ENCODE measurements around the gene BCAS4.
"Not testable (repeated sequence)": the region's sequence is repeated elsewhere in the genome, so short reads cannot be mapped to it uniquely, and the experiment has no call there.

BCAS4 gene

GRCh38 chr20:50771419-50772080 is 23.3 kb upstream of the BCAS4 start:
- not testable (repeated sequence) for DNase-seq (ENCODE audit: low spot score)

- DNase-seq (ENCODE audit: low spot score): no peak
Measured at GRCh38 chr20:50772420-50773185, 22.3 kb upstream of the BCAS4 start.

- DNase-seq (ENCODE audit: low spot score): no peak
Measured at GRCh38 chr20:50774515-50774914, 20.3 kb upstream of the BCAS4 start.

GRCh38 chr20:50776122-50776817 is 18.6 kb upstream of the BCAS4 start:
- no peak for DNase-seq (ENCODE audit: low spot score)

GRCh38 chr20:50777373-50777772 is 17.5 kb upstream of the BCAS4 start:
- no peak for DNase-seq (ENCODE audit: low spot score)

GRCh38 chr20:50778994-50779393 is 15.9 kb upstream of the BCAS4 start:
- not testable (repeated sequence) for DNase-seq (ENCODE audit: low spot score)

GRCh38 chr20:50783390-50783789 is 11.5 kb upstream of the BCAS4 start:
- no peak for DNase-seq (ENCODE audit: low spot score)

GRCh38 chr20:50783903-50784302 is 11.0 kb upstream of the BCAS4 start:
- DNase-seq (ENCODE audit: low spot score): no peak

GRCh38 chr20:50784464-50784863 is 10.4 kb upstream of the BCAS4 start:
- no peak for DNase-seq (ENCODE audit: low spot score)

- DNase-seq (ENCODE audit: low spot score): no peak
Measured at GRCh38 chr20:50786703-50787102, 8.2 kb upstream of the BCAS4 start.

- no peak for DNase-seq (ENCODE audit: low spot score)
Measured at GRCh38 chr20:50787181-50787580, 7.7 kb upstream of the BCAS4 start.

- DNase-seq (ENCODE audit: low spot score): peak; percentile 58
Measured at GRCh38 chr20:50788045-50788991, 6.5 kb upstream of the BCAS4 start.

- DNase-seq (ENCODE audit: low spot score): no peak
Measured at GRCh38 chr20:50789968-50790650, 4.8 kb upstream of the BCAS4 start.

- DNase-seq (ENCODE audit: low spot score): peak; percentile 87
Measured at GRCh38 chr20:50790651-50791277, 4.1 kb upstream of the BCAS4 start.

- DNase-seq (ENCODE audit: low spot score): no peak
Measured at GRCh38 chr20:50792708-50793574, 1.9 kb upstream of the BCAS4 start.

GRCh38 chr20:50793575-50794016 is 1.3 kb upstream of the BCAS4 start:
- DNase-seq (ENCODE audit: low spot score): not testable (repeated sequence)

GRCh38 chr20:50794181-50794845 is 548 bp upstream of the BCAS4 start:
- DNase-seq (ENCODE audit: low spot score): no peak

GRCh38 chr20:50797142-50797541 is 2.3 kb downstream of the BCAS4 start:
- no peak for DNase-seq (ENCODE audit: low spot score)

- no peak for DNase-seq (ENCODE audit: low spot score)
Measured at GRCh38 chr20:50798650-50799049, 3.8 kb downstream of the BCAS4 start.
